GM21367 (cell line): ENCODE measurements around the gene OR2T6.
"Not testable (repeated sequence)": the region's sequence is repeated elsewhere in the genome, so short reads cannot be mapped to it uniquely, and the experiment has no call there.

Source experiments
- ATAC-seq: cut with Tn5 transposase; IDR thresholded peaks from one replicate; pipeline ENCODE4 v1.9.1; 2021; ENCODE audit not compliant: unreplicated experiment

Gene OR2T6, protein sequence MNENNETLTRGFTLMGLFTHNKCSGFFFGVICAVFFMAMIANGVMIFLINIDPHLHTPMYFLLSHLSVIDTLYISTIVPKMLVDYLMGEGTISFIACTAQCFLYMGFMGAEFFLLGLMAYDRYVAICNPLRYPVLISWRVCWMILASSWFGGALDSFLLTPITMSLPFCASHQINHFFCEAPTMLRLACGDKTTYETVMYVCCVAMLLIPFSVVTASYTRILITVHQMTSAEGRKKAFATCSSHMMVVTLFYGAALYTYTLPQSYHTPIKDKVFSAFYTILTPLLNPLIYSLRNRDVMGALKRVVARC

DNA sequence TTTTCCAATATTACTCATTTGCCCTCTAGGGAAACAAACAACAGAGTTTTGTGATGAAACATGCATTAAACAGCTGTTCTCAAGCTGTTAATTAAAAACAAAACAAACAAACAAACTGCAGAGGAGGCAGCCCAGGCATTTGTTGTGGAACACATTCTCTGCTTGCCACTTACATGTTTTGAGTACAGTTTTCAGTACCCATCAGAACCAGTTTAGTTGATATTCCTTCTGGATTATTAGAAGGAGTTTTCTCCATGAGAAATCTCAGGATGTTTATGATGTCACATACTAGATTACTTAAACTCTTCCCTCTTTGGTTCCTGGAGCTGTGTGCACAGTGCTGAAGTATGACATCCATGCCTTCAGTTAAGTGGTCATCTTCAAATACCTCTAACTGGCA lies at the start of gene OR2T6:
TSS of gene OR2T6 (plus strand) at position 301 of the 400 bp plus-strand sequence. CDS start 11,863 bp downstream, outside the sequence.
- ATAC-seq: no peak

DNA sequence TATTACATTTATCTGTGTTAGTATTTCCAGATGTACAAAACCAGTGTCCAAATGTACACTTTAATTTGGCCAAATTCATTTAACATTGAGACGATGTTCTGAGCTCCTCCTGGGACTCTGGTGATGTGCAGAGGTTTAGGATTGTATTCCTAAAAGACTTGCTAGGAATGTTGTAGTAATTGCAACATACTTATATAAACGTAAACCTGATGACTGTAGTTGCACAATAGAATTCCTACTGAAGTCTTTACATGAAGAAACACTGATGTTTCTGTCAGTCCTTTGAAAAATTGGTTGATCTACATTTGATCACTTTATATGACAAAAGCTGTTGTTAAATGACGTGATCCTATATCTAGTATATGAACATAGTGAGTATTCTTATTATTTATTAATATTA lies 32.1 kb upstream of the OR2T6 start:
- ATAC-seq: no peak

GRCh38 chr1:248348475-248348874 lies 27.1 kb upstream of the OR2T6 start, which contains the start of gene OR14C36:
OR14C36 (plus strand) TSS chr1:248348775; CDS start chr1:248348775, 0 bp downstream.
- no peak for ATAC-seq

- no peak for ATAC-seq
Measured at GRCh38 chr1:248359415-248359814, 16.1 kb upstream of the OR2T6 start.

- ATAC-seq: no peak
Measured at GRCh38 chr1:248361121-248361715, 14.3 kb upstream of the OR2T6 start, which contains the start of gene OR2T4. OR2T4 (plus strand) TSS chr1:248361665; CDS start chr1:248361665, 0 bp downstream.

GRCh38 chr1:248366609-248367008 lies 8.9 kb upstream of the OR2T6 start:
- no peak for ATAC-seq

- no peak for ATAC-seq
Measured at GRCh38 chr1:248372394-248372793, 3.2 kb upstream of the OR2T6 start.

DNA sequence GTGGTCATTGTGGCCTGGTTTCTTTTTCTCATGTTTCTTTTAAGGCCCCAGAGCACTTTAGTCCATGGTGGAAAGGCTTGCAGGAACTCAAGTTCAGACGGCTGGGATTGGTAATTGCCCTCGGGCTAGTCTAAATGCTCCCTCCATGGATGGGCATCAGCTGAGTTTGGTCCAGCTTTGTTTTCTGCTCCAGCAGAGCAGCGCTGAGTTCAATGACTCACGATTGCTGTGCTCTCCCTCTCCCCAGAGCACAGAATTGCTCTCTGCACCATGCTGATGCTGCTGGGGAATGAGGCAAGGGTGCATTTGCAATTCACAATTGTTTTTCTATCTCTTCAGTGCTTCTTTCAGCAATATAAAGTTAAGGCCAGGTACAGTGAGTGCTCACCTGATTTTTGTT lies 1.8 kb upstream of the OR2T6 start:
- ATAC-seq: no peak

- no peak for ATAC-seq
Measured at GRCh38 chr1:248376916-248377315, 1.4 kb downstream of the OR2T6 start.

DNA sequence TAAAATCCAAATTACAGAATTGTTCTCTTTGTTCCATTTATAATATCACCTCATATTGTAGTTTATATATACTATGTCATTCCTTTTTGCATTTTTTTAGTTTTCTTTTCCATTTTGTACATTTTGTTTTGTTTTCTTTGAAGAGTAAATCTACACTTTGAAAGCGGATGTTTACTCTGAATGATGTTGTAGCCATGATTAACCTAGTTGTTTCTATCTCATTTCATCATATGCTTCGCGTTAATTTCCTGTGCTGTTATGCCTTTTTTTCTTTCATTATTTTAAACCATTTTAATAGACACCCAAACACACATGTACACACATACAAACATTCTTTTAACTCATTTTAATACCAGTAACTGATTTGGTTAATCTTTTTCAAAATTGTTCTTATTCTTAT lies 5.3 kb downstream of the OR2T6 start:
- no peak for ATAC-seq

- no peak for ATAC-seq
Measured at GRCh38 chr1:248388426-248388825, 12.9 kb downstream of the OR2T6 start.

GRCh38 chr1:248393050-248393449 lies 17.5 kb downstream of the OR2T6 start:
- ATAC-seq: no peak

- no peak for ATAC-seq
Measured at GRCh38 chr1:248402748-248403147, 27.2 kb downstream of the OR2T6 start, which contains the start of gene OR2T1. OR2T1 (plus strand) TSS chr1:248403048; CDS start chr1:248406148, 3,100 bp downstream.

DNA sequence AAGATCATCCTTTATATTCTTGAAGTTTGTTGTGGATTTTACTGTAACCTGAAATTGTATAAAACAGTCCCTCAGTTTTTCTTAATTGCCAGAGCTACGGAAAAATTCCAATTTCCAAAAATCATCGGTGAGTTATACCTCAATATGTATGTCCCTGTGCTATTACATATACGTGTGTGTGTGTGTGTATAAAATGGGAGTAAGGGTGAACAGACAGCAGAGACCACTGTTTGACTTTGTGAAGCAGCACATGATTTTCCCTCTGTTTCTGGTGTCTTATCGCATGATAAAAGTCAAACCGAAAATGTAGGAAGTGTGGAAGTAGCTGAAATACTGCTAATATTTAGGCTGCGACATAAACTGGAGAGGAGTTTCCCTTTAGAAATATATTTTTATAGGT lies 28.5 kb downstream of the OR2T6 start:
- ATAC-seq: no peak

- ATAC-seq: no peak
Measured at GRCh38 chr1:248406721-248407692, 31.5 kb downstream of the OR2T6 start.

DNA sequence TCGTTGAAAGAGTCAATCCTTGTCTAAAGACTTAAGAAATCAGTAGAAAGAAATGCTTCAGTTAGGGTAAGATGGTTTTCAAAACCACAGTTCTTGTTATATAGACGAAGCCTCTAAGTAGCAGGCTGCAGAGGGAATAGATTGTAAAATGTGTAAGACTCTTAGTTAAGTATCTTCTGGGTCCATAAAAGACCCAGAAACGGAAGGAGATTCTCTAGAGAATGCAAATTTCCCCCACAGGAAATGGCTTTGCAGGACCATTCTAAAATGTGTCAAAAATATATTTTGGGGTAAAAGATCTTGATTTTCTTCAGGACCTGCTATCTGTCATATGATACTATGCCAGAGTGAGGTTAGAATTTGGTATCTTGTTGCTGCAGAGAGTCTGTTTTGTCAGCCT lies 40.7 kb downstream of the OR2T6 start:
- ATAC-seq: no peak

DNA sequence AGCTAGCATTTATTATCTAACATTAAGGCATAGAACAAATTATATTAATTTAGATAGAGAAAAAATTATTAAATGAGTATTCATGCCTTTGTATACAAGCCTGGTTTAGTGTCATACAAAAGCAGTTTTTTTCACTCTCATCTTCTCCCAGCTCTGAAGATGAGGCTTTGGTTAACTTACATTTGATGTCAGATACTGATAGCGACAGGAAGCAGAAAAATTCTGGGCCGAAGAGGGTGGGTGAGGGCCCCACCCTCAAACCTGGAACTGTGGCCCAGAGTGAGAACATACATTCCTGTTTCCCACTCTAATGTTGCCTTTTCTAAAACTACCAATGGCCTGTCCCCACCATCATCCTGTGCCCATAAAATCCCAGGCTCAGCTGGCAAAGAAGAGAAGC lies 42.3 kb downstream of the OR2T6 start:
- ATAC-seq: no peak

GRCh38 chr1:248421384-248421783 lies 45.8 kb downstream of the OR2T6 start:
- ATAC-seq: no peak

DNA sequence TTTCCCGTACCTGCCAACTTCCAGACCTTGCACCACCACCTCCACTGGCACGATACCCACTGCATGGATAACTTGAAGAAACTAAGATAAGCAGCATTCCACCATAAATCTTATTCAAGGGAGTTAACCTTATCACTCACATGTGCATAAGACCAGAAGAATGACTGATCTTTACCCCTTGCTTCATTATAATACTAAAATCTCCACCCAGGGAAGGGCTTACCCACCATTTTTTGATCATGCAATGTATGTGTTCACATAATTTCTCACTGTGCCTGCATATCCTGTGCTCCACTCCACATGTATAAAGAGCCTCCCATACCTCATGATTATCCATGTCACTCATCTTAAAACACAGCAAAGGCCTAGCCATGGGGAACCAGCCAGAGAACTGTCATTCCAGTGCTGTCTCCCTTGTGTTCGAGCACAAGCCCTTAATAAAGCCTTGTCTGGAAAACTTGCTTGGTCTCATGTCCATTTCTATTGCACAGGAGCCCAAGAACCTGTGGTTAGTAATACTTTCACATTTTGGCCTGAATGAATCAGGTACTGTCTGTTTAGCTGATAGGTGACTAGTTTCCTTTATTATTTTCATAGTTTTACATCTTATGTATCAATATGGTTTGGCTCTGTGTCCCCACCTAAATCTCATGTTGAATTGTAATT lies 52.1 kb downstream of the OR2T6 start:
- peak; percentile 44 for ATAC-seq

DNA sequence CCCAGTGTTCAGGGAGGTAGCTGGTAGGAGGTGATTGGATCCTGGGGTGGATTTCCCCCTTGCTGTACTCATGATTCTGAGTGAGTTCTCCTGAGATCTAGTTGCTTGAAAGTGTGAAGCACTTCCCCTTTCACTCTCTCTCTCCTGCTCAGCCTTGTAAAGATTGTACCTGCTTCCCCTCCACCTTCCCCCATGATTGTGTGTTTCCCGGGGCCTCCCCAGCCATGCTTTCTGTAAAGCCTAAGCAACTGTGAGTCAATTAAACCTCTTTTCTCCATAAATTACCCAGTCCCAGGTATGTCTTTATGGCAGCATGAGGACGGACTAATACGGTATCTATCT lies 52.6 kb downstream of the OR2T6 start:
- peak; percentile 93 for ATAC-seq

GRCh38 chr1:248431683-248432082 lies 56.1 kb downstream of the OR2T6 start:
- not testable (repeated sequence) for ATAC-seq
